HepG2 (cell line): Measurements from ENCODE around the gene SLC24A4. TPM values are rescaled to one million over a fixed set of nuclear protein-coding genes. Genes with fewer than 3 reads are reported as not detected.

Experiments used
- ATAC-seq: fragments of 200-7000 bp; cut with Tn5 transposase; 3 replicates; pipeline ENCODE4 v1.9.1; 2020; ENCODE audit warnings: mild to moderate bottlenecking, moderate library complexity
- BruUV-seq: library from RNA; stranded (reverse); fragments of 400-500 nt; replicated peaks from 2 replicates; lab custom pipeline; 2021; lab: Mats Ljungman, UMichigan
- CTCF ChIA-PET: fragments of 300-600 bp; formaldehyde crosslinking; extraction: SDS; loops from one replicate; lab custom pipeline; 2021; ENCODE audit warnings: low total read pairs, inconsistent platforms, low intra/inter-chr PET ratio; lab: Yijun Ruan, JAX
- POLR2A ChIA-PET: fragments of 350-600 bp; sonication (Branson Sonifier 250); formaldehyde crosslinking; loops from one replicate; lab custom pipeline; 2020; ENCODE audit warnings: antibody characterized with exemption, inconsistent platforms; lab: Yijun Ruan, JAX
- DNase-seq: peaks from one replicate; pipeline ENCODE4 v3.0.0-alpha.2; 2015; ENCODE audit warnings: low spot score
- FAIRE-seq: peaks from 3 replicates; lab custom pipeline; 2011; peaks lifted over from hg19 to GRCh38; lab: Jason Lieb, UNC
- H2AFZ ChIP-seq: one replicate; pipeline ENCODE4 v1.6.1; 2011; ENCODE audit warnings: low read length, inconsistent platforms
- H3K27ac ChIP-seq: fragments of 300-600 bp; 3 replicates; pipeline ENCODE4 v1.8.0; 2011; ENCODE audit warnings: mixed run types, mild to moderate bottlenecking, mixed read lengths, low read length, inconsistent platforms; ENCODE audit not compliant: insufficient read depth; ENCODE audit errors: extremely low read length
- H3K27me3 ChIP-seq, 2 experiments: fragments of 200-600 bp in 1 of 2; 2 replicates in 1 of 2; 3 replicates in 1 of 2; pipeline versions ENCODE4 v1.6.0 to v1.8.0; 2011; ENCODE audit warnings: low read length in 2 of 2, mild to moderate bottlenecking in 2 of 2, moderate library complexity in 2 of 2, inconsistent platforms in 1 of 2; ENCODE audit not compliant: insufficient read depth in 2 of 2, control insufficient read depth in 1 of 2
- H3K36me3 ChIP-seq, 2 experiments: fragments of 200-600 bp in 1 of 2; replicated peaks in 1 of 2; 2 replicates in 1 of 2; 3 replicates in 1 of 2; pipeline versions ENCODE4 v1.5.1 to v1.8.0; 2011; ENCODE audit warnings: low read length in 2 of 2, inconsistent platforms in 1 of 2; ENCODE audit not compliant: insufficient read depth in 2 of 2, control insufficient read depth in 1 of 2
- H3K4me1 ChIP-seq: 2 replicates; pipeline ENCODE4 v1.5.1; 2012; ENCODE audit warnings: low read length, inconsistent platforms; ENCODE audit not compliant: insufficient read depth
- H3K4me2 ChIP-seq: 2 replicates; pipeline ENCODE4 v1.6.0; 2011; ENCODE audit warnings: low read depth, low read length, inconsistent platforms
- H3K4me3 ChIP-seq, 3 experiments: fragments of 200-600 bp in 1 of 3; sonication (generic), shearing (Covaris generic) in 1 of 3; replicated peaks in 1 of 3; 2 replicates each; pipeline ENCODE4 v1.5.1; 2011 to 2016; ENCODE audit warnings: low read length in 3 of 3, inconsistent platforms in 2 of 3, low read depth in 2 of 3, mild to moderate bottlenecking in 2 of 3, control low read depth in 1 of 3, mixed read lengths in 1 of 3; ENCODE audit not compliant: insufficient read depth in 1 of 3
- H3K79me2 ChIP-seq: one replicate; pipeline ENCODE4 v1.6.1; 2011; ENCODE audit warnings: low read length, inconsistent platforms; ENCODE audit not compliant: insufficient read depth
- H3K9ac ChIP-seq: 2 replicates; pipeline ENCODE4 v1.6.0; 2011; ENCODE audit warnings: mild to moderate bottlenecking, low read depth, low read length, inconsistent platforms; ENCODE audit not compliant: insufficient read depth
- H3K9me3 ChIP-seq: 2 replicates; pipeline ENCODE4 v1.5.1; 2012; ENCODE audit warnings: mild to moderate bottlenecking, low read length
- H4K20me1 ChIP-seq: 2 replicates; pipeline ENCODE4 v1.6.0; 2011; ENCODE audit warnings: inconsistent platforms, mild to moderate bottlenecking, low read length, moderate library complexity; ENCODE audit not compliant: insufficient read depth
- ERF ChIP-seq: IDR thresholded peaks from 2 replicates; pipeline ENCODE4 v1.6.1; 2018; ENCODE audit warnings: missing biosample characterization, missing genetic modification reagents
- KMT2A ChIP-seq: sonication (generic); formaldehyde crosslinking; IDR thresholded peaks from 2 replicates; pipeline ENCODE4 v1.4.0; 2020; ENCODE audit warnings: missing genetic modification reagents
- REL ChIP-seq: sonication (generic); formaldehyde crosslinking; conservative IDR thresholded peaks from 2 replicates; pipeline ENCODE4 v1.8.0; 2022; ENCODE audit warnings: mild to moderate bottlenecking, missing genetic modification reagents, moderate library complexity
- RORA ChIP-seq: sonication (generic); formaldehyde crosslinking; IDR thresholded peaks from 2 replicates; pipeline ENCODE4 v1.5.0; 2020; ENCODE audit warnings: mild to moderate bottlenecking, missing genetic modification reagents, moderate library complexity
- THAP11 ChIP-seq: IDR thresholded peaks from 2 replicates; pipeline ENCODE4 v1.6.1; 2016; ENCODE audit warnings: missing biosample characterization, missing genetic modification reagents
- ZBTB44 ChIP-seq: sonication (generic); formaldehyde crosslinking; IDR thresholded peaks from 2 replicates; pipeline ENCODE4 v1.4.0; 2020; ENCODE audit warnings: missing genetic modification reagents
- ZFP36L2 ChIP-seq: sonication (generic); formaldehyde crosslinking; IDR thresholded peaks from 2 replicates; pipeline ENCODE4 v1.4.0; 2020; ENCODE audit warnings: missing genetic modification reagents
- ZFP82 ChIP-seq: sonication (generic); formaldehyde crosslinking; IDR thresholded peaks from 2 replicates; pipeline ENCODE4 v1.5.1; 2020; ENCODE audit warnings: mild to moderate bottlenecking, missing genetic modification reagents, borderline replicate concordance
- ZNF354B ChIP-seq: sonication (generic); formaldehyde crosslinking; IDR thresholded peaks from 2 replicates; pipeline ENCODE4 v1.8.0; 2022; ENCODE audit warnings: mild to moderate bottlenecking, missing genetic modification reagents
- ZNF414 ChIP-seq: sonication (generic); formaldehyde crosslinking; IDR thresholded peaks from 2 replicates; pipeline ENCODE4 v1.5.0; 2020; ENCODE audit warnings: missing genetic modification reagents
- ZNF598 ChIP-seq: sonication (generic); formaldehyde crosslinking; IDR thresholded peaks from 2 replicates; pipeline ENCODE4 v1.5.1; 2020; ENCODE audit warnings: mild to moderate bottlenecking, missing genetic modification reagents, borderline replicate concordance
- ZNF687 ChIP-seq: sonication (generic); formaldehyde crosslinking; IDR thresholded peaks from 2 replicates; pipeline ENCODE4 v1.5.1; 2020; ENCODE audit warnings: mild to moderate bottlenecking, missing genetic modification reagents, moderate library complexity
- ZNF780A ChIP-seq: sonication (generic); formaldehyde crosslinking; IDR thresholded peaks from 2 replicates; pipeline ENCODE4 v1.8.0; 2022; ENCODE audit warnings: mild to moderate bottlenecking, missing genetic modification reagents, moderate library complexity
- ZSCAN29 ChIP-seq: sonication (generic); formaldehyde crosslinking; conservative IDR thresholded peaks from 2 replicates; pipeline ENCODE4 v1.4.0; 2020; ENCODE audit warnings: mild to moderate bottlenecking, missing genetic modification reagents
- WGBS: methylation state at CpG from one replicate; pipeline ENCODE4 v1.1.6; 2017; ENCODE audit warnings: low lambda C conversion rate; 5-methylcytosine and 5-hydroxymethylcytosine counted together
- in situ Hi-C: cut with HindIII; loops from 2 replicates; pipeline ENCODE4 v1.10.0; 2017; ENCODE audit warnings: low pct_unique_long_range_greater_than_20kb; ENCODE audit not compliant: extremely low pct_ligation_motif_present
- intact Hi-C: fragments of 100-400 bp; cut with micrococcal nuclease; formaldehyde crosslinking; loops from one replicate; pipeline ENCODE4 v1.10.0; 2022; ENCODE audit not compliant: unreplicated experiment
- polyA plus RNA-seq, 8 experiments: library from polyadenylated mRNA; depleted of rRNA in 3 of 8; stranded (reverse) in 7 of 8; unstranded in 1 of 8; fragments of >200 nt; fragmentation: Illumina TruSeq in 4 of 8; extraction: Trizol in 4 of 8; gene quantifications; 2 replicates each; pipeline versions ENCODE4 v1.2.1 to v1.2.3, GENCODE V29; 2011 to 2016; ENCODE audit warnings: low read depth in 4 of 8, missing spikeins in 1 of 8, mixed read lengths in 1 of 8; ENCODE audit not compliant: insufficient read depth in 1 of 8
- total RNA-seq, 5 experiments: library from RNA; depleted of rRNA; stranded (reverse); fragments of >200 nt; fragmentation: Illumina TruSeq; extraction: Trizol; gene quantifications; 2 replicates each; pipeline ENCODE4 v1.2.3, GENCODE V29; 2016; ENCODE audit warnings: low read depth in 1 of 5

The SLC24A4 gene
- total and polyA plus RNA-seq, 2 of the 13 experiments (the other 11 are each of a cell fraction or from before 2014, with no cell fraction given) = not detected

GRCh38 chr14:92539875-92540274 is 216.9 kb downstream of the SLC24A4 start:
- Histone ChIP-seq H3K27ac (peak overlapping the region; percentile 47), H3K36me3 (no peaks in the 10 kb centered on the region), H3K9me3 (no peaks in the 10 kb centered on the region), H3K4me2 (peak overlapping the region; percentile 42), H3K4me3 (peak overlapping the region in 1 of 3 experiments; percentile 29; a peak in 1 of 6 replicates), H3K27me3 (no peaks in the 10 kb centered on the region), H4K20me1 (no peaks in the 10 kb centered on the region), H3K9ac (peak overlapping the region; percentile 30; the same call in 1 of the 2 replicates), H2AFZ (no peak overlapping the region), H3K79me2 (peaks cover 9% of the 10 kb centered on the region)
- CTCF ChIA-PET = no interaction called here
- DNase-seq (no peak), ATAC-seq (no peak; the same call in 1 of the 3 replicates), FAIRE-seq (no peak)
- 62% methylated on average over 4 of the region's 12 CpGs for WGBS
- intact Hi-C loops = loop anchor here (2.0 kb wide), 1 partner anchor 29 kb away; no protein-coding TSS in a partner anchor
- POLR2A ChIA-PET = no interaction called here
- TF ChIP-seq REL (CRISPR knock-in tag) = no peak
- TF ChIP-seq RORA (CRISPR knock-in tag) = no peak
- no peak for TF ChIP-seq ZNF354B (CRISPR knock-in tag)
- no peak for TF ChIP-seq ZNF598 (CRISPR knock-in tag)
- no peak for TF ChIP-seq KMT2A (CRISPR knock-in tag)
- no peak for TF ChIP-seq ERF (CRISPR knock-in tag)
- peak; percentile 47 for TF ChIP-seq ZNF687 (CRISPR knock-in tag)
- TF ChIP-seq ZFP36L2 (CRISPR knock-in tag) = no peak
- TF ChIP-seq ZFP82 = no peak
- 0 out of 2 replicates have a peak, but pooled peaks have one; percentile 35 for TF ChIP-seq ZNF414
- no peak for TF ChIP-seq ZSCAN29 (CRISPR knock-in tag)
- TF ChIP-seq ZBTB44 (CRISPR knock-in tag) = no peak
- no peak for TF ChIP-seq THAP11 (CRISPR knock-in tag)
- TF ChIP-seq ZNF780A (CRISPR knock-in tag) = 0 out of 2 replicates have a peak, but pooled peaks have one; percentile 37
- TF ChIP-seq, all 625 proteins: peak for 3
- BruUV-seq = no TSS peak
- in situ Hi-C loops = no loop called here
- H3K4me1 ChIP-seq = peaks cover 30% of the 10 kb centered on the region
